Immature natural killer cell (primary cell): ENCODE data around the gene CEP112. TPM values are rescaled to one million over a fixed set of nuclear protein-coding genes. Genes with fewer than 3 reads are reported as not detected.

Source experiments
- DNase-seq, 3 donors: peaks; one replicate each; pipeline ENCODE4 v3.0.0; 2022; ENCODE audit warnings: mixed read lengths in 1 of 3
- H3K27ac Mint-ChIP-seq, 6 donors: one replicate each; pipeline ENCODE4 v1.8.0; 2020; ENCODE audit warnings: mixed read lengths in 6 of 6, mild to moderate bottlenecking in 5 of 6, inconsistent platforms in 4 of 6, moderate library complexity in 3 of 6
- H3K27me3 Mint-ChIP-seq, 3 donors: one replicate each; pipeline ENCODE4 v1.8.0; 2020 to 2021; ENCODE audit warnings: low read depth in 3 of 3, mild to moderate bottlenecking in 3 of 3, mixed read lengths in 3 of 3, moderate library complexity in 3 of 3, inconsistent platforms in 1 of 3
- H3K36me3 Mint-ChIP-seq, 3 donors: one replicate each; pipeline ENCODE4 v1.8.0; 2020; ENCODE audit warnings: mixed read lengths in 3 of 3, inconsistent platforms in 2 of 3, mild to moderate bottlenecking in 2 of 3
- H3K4me1 Mint-ChIP-seq, 2 donors: one replicate each; pipeline ENCODE4 v1.8.0; 2020; ENCODE audit warnings: inconsistent platforms in 2 of 2, mild to moderate bottlenecking in 2 of 2, mixed read lengths in 2 of 2, moderate library complexity in 1 of 2
- H3K4me3 Mint-ChIP-seq, 5 donors: one replicate each; pipeline ENCODE4 v1.8.0; 2020; ENCODE audit warnings: mild to moderate bottlenecking in 5 of 5, mixed read lengths in 5 of 5, inconsistent platforms in 3 of 5, moderate library complexity in 3 of 5
- H3K9me3 Mint-ChIP-seq, 6 donors: one replicate each; pipeline ENCODE4 v1.8.0; 2020; ENCODE audit warnings: mild to moderate bottlenecking in 6 of 6, mixed read lengths in 6 of 6, inconsistent platforms in 4 of 6, moderate library complexity in 3 of 6
- polyA plus RNA-seq, 3 donors: library from polyadenylated mRNA; unstranded; fragments of 300-500 nt; fragmentation: Illumina TruSeq; gene quantifications; one replicate each; pipeline ENCODE4 v1.2.3, GENCODE V29; 2021

CEP112 gene
- polyA plus RNA-seq, 3 donors from 2014 or later, result 0.13 to 0.25 TPM; not detected in 1

DNA sequence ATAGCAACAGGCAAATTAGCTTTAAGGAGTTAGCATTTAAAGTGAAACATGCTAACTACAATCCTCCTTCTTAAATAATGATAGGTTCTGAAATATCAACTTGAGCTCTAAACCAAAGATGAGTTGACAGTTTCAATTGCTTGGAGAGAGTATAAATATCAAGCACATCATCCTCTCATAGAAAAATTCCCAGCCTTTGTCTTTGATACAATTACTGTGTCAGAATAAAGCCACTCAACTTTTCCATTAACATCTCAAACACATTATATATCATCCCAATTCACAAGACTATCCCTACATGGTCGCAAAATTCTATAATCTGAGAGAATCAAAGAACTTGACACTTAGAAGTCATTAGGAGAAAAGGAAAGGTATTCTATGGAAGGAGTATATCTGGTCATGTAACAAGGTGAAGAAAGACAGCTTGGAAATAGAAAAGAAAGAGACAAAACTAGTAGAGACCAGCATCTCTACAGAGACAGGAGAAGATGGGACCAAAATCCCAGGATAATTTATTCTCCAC is 189.8 kb downstream of the CEP112 start:
- DNase-seq, result no peak
- Mint-ChIP-seq H3K9me3 (no peaks in the 10 kb centered on the region), H3K36me3 (no peaks in the 10 kb centered on the region), H3K27ac (no peak overlapping the region), H3K4me1 (no peaks in the 10 kb centered on the region), H3K27me3 (peaks cover 0 to 4% (median 3%) of the 10 kb centered on the region in 3 donors), H3K4me3 (no peak overlapping the region)

DNA sequence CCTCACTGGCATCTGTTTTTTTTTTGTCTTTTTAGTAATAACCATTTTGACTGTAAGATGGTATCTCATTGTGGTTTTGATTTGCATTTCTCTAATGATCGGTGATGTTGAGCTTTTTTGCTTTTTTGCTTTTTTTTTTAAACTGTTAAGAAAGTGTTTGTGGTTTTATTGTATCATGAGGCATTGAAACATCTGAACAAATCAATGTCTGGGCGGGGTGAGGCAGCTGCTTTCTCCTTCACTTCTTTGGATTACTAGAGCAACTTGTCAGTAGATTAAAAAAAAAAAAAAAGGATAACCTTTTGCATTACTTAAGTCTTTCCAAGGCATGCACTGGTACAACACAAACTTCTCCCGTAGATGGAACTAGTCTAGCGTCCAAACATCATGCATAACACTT is 191.7 kb downstream of the CEP112 start:
- Mint-ChIP-seq H3K36me3 (no peaks in the 10 kb centered on the region), H3K27ac (no peak overlapping the region)

GRCh38 chr17:65998675-65999074 is 193.3 kb downstream of the CEP112 start:
- Mint-ChIP-seq H3K27ac (no peak overlapping the region), H3K36me3 (no peaks in the 10 kb centered on the region), H3K9me3 (no peaks in the 10 kb centered on the region), H3K4me1 (no peaks in the 10 kb centered on the region), H3K27me3 (peaks cover 0 to 5% (median 1%) of the 10 kb centered on the region in 3 donors), H3K4me3 (no peak overlapping the region)
- DNase-seq, result no peak

More for the DNA sequence above, 191.7 kb downstream of the CEP112 start:
- Mint-ChIP-seq H3K27me3 (peaks cover 0 to 5% (median 1%) of the 10 kb centered on the region in 3 donors), H3K9me3 (no peaks in the 10 kb centered on the region), H3K4me1 (no peaks in the 10 kb centered on the region), H3K4me3 (no peak overlapping the region)
- DNase-seq, result no peak

DNA sequence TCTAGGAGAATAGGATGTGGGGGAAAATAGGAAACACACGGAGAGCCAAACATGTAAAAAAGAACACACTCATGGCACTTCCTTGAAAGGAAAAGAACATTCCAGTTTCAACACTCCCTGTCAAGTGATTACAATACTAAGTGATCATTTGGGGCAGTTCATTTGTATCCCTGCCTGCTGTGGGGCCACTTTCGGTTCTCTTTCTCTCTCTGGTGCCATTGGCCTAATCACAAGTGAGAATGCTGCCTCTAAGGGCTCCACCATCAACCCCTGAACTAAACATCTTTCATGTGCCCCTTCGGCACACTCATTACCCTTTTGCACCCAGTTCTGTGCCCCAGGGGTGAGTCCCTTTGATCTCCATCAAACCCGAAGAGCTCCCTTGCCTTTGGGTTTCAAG is 197.3 kb downstream of the CEP112 start:
- Mint-ChIP-seq H3K9me3 (peaks cover 0 to 3% (median 0%) of the 10 kb centered on the region in 6 donors), H3K27me3 (peaks cover 0 to 9% (median 1%) of the 10 kb centered on the region in 3 donors), H3K36me3 (no peaks in the 10 kb centered on the region), H3K4me1 (no peaks in the 10 kb centered on the region), H3K4me3 (no peak overlapping the region), H3K27ac (no peak overlapping the region)
- DNase-seq, result no peak

GRCh38 chr17:65994114-65994513 is 197.8 kb downstream of the CEP112 start:
- Mint-ChIP-seq H3K27me3 (peaks cover 0 to 9% (median 1%) of the 10 kb centered on the region in 3 donors), H3K27ac (no peak overlapping the region), H3K36me3 (no peaks in the 10 kb centered on the region), H3K4me1 (no peaks in the 10 kb centered on the region), H3K4me3 (no peak overlapping the region), H3K9me3 (peaks cover 0 to 3% (median 0%) of the 10 kb centered on the region in 6 donors)
- DNase-seq, result no peak

DNA sequence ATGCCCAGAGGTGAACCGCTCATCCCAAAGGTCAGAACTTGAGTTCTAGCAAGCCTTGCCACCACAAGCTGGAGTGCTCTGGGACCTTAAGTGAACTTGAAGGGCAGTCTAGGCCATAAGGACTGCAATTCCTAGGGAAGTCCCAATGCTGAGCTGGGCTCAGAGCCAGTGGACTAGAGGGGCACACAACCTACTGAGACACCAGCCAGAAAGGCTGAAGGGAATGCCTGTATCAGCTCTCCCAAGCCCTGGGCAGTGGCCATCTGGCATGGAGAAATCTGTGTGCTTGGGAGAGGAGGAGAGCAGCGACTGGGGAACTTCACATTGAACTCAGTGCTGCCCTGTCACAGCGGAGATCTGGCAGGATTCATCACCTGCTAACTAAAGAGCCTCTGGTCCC is 201.3 kb downstream of the CEP112 start:
- no peak overlapping the region for H3K4me3 Mint-ChIP-seq
- peaks cover 2 to 6% (median 5%) of the 10 kb centered on the region in 3 donors for H3K27me3 Mint-ChIP-seq
- H3K27ac Mint-ChIP-seq, result no peak overlapping the region
- peaks cover 8 to 22% (median 17%) of the 10 kb centered on the region in 6 donors for H3K9me3 Mint-ChIP-seq
- no peak for DNase-seq
- peaks cover 0 to 5% (median 0%) of the 10 kb centered on the region in 3 donors for H3K36me3 Mint-ChIP-seq
- H3K4me1 Mint-ChIP-seq, result no peaks in the 10 kb centered on the region

- H3K9me3 Mint-ChIP-seq, result peaks cover 9 to 22% (median 18%) of the 10 kb centered on the region in 6 donors
- no peaks in the 10 kb centered on the region for H3K4me1 Mint-ChIP-seq
- H3K36me3 Mint-ChIP-seq, result peaks cover 0 to 5% (median 0%) of the 10 kb centered on the region in 3 donors
- no peak for DNase-seq
- peaks cover 2 to 11% (median 5%) of the 10 kb centered on the region in 3 donors for H3K27me3 Mint-ChIP-seq
- no peak overlapping the region for H3K27ac Mint-ChIP-seq
- H3K4me3 Mint-ChIP-seq, result no peak overlapping the region
These were observed 203.5 kb downstream of the CEP112 start for GRCh38 chr17:65988451-65988850.

GRCh38 chr17:65987988-65988387 is 203.9 kb downstream of the CEP112 start:
- Mint-ChIP-seq H3K27ac (no peak overlapping the region), H3K27me3 (peaks cover 2 to 11% (median 4%) of the 10 kb centered on the region in 3 donors), H3K36me3 (peaks cover 0 to 5% (median 0%) of the 10 kb centered on the region in 3 donors), H3K4me1 (no peaks in the 10 kb centered on the region), H3K4me3 (no peak overlapping the region), H3K9me3 (peaks cover 8 to 22% (median 18%) of the 10 kb centered on the region in 6 donors)
- no peak for DNase-seq

GRCh38 chr17:65985571-65985970 is 206.4 kb downstream of the CEP112 start:
- Mint-ChIP-seq H3K4me3 (no peak overlapping the region), H3K36me3 (peaks cover 0 to 5% (median 3%) of the 10 kb centered on the region in 3 donors), H3K27me3 (peaks cover 2 to 18% (median 6%) of the 10 kb centered on the region in 3 donors), H3K9me3 (peaks cover 6 to 22% (median 18%) of the 10 kb centered on the region in 6 donors), H3K4me1 (no peaks in the 10 kb centered on the region), H3K27ac (no peak overlapping the region)
- DNase-seq, result no peak

DNA sequence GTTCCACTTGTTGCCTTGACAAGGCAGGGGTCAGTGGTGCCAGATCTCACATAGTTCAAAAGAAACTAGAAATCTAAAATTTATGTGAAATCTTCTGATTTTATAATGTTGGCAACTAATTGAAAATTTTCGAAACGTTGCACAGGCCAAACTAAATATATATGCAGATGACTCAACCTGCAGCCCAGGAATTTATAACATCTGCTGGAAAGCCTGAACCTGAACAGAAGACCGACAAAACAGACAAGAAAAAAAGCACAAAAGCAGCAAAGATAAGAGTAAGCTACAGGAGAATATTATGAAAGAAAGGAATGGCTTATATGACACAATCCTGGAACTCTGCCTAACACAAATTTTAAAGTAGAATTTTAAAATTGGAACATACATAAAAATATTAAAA is 207.6 kb downstream of the CEP112 start:
- no peaks in the 10 kb centered on the region for H3K4me1 Mint-ChIP-seq

DNA sequence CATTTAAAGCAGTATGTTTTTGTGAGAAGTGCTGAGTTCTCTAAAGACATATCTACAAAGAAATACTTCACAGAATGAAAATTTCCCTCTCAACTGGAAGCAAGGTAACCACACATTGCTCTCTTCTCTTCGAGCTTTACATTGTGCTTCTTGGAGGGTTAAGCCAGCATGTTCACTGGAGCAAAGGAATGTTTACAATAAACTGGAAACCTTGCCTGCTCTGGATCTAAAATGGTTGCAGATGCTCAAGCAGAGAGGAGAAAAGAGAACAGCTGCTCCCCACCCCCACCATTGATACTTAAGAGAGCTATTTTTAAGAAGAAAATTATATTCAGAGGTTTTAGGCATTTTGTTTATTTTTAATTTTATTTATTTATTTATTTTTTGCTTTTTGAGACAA is 213.1 kb downstream of the CEP112 start:
- H3K36me3 Mint-ChIP-seq, result peaks cover 0 to 3% (median 0%) of the 10 kb centered on the region in 3 donors
- no peak for DNase-seq
- no peaks in the 10 kb centered on the region for H3K4me1 Mint-ChIP-seq
- no peak overlapping the region for H3K4me3 Mint-ChIP-seq
- H3K27ac Mint-ChIP-seq, result no peak overlapping the region
- peaks cover 3 to 11% (median 7%) of the 10 kb centered on the region in 3 donors for H3K27me3 Mint-ChIP-seq
- H3K9me3 Mint-ChIP-seq, result no peaks in the 10 kb centered on the region

More for the DNA sequence above, 207.6 kb downstream of the CEP112 start:
- Mint-ChIP-seq H3K4me3 (no peak overlapping the region), H3K27me3 (peaks cover 2 to 18% (median 7%) of the 10 kb centered on the region in 3 donors), H3K27ac (no peak overlapping the region), H3K36me3 (peaks cover 0 to 5% (median 3%) of the 10 kb centered on the region in 3 donors), H3K9me3 (peaks cover 6 to 22% (median 18%) of the 10 kb centered on the region in 6 donors)
- no peak for DNase-seq

GRCh38 chr17:65977041-65977440 is 214.9 kb downstream of the CEP112 start:
- Mint-ChIP-seq H3K36me3 (peaks cover 0 to 3% (median 0%) of the 10 kb centered on the region in 3 donors), H3K9me3 (peaks cover 0 to 2% (median 0%) of the 10 kb centered on the region in 6 donors), H3K27me3 (peaks cover 4 to 12% (median 7%) of the 10 kb centered on the region in 3 donors), H3K27ac (no peak overlapping the region), H3K4me3 (no peak overlapping the region), H3K4me1 (no peaks in the 10 kb centered on the region)
- DNase-seq, result no peak

GRCh38 chr17:65975878-65976277 is 216.1 kb downstream of the CEP112 start:
- Mint-ChIP-seq H3K36me3 (no peaks in the 10 kb centered on the region), H3K27me3 (peaks cover 3 to 12% (median 4%) of the 10 kb centered on the region in 3 donors), H3K27ac (no peak overlapping the region), H3K4me1 (no peaks in the 10 kb centered on the region), H3K9me3 (peaks cover 0 to 2% (median 0%) of the 10 kb centered on the region in 6 donors), H3K4me3 (no peak overlapping the region)
- no peak for DNase-seq

DNA sequence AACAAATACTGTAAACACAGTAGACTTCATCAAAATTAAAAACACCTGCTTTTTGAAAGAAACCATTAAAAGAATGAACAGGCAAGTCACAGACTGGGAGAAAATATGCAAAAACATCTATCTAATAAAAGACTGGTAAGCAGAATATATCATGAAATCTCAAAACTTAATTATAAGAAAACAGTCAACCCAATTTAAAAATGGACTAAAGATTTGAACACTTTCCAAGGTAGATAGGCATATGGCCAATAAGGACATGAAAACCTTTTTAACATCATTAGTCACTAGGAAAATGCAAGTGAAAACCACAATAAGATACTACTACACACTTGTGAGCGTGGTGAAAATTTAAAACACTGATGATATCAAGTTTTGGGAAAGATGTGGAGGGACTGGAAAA is 218.7 kb downstream of the CEP112 start:
- Mint-ChIP-seq H3K9me3 (peaks cover 0 to 2% (median 0%) of the 10 kb centered on the region in 6 donors), H3K27me3 (peaks cover 0 to 12% (median 4%) of the 10 kb centered on the region in 3 donors), H3K4me3 (no peak overlapping the region), H3K27ac (no peak overlapping the region), H3K36me3 (no peaks in the 10 kb centered on the region), H3K4me1 (no peaks in the 10 kb centered on the region)
- DNase-seq, result no peak

- H3K27me3 Mint-ChIP-seq, result peaks cover 0 to 5% (median 3%) of the 10 kb centered on the region in 3 donors
- no peaks in the 10 kb centered on the region for H3K4me1 Mint-ChIP-seq
- H3K4me3 Mint-ChIP-seq, result no peak overlapping the region
These were observed 224.6 kb downstream of the CEP112 start for GRCh38 chr17:65967372-65967771.

More at GRCh38 chr17:65967372-65967771, 224.6 kb downstream of the CEP112 start:
- H3K27ac Mint-ChIP-seq, result no peak overlapping the region
- no peak for DNase-seq
- peaks cover 0 to 2% (median 0%) of the 10 kb centered on the region in 6 donors for H3K9me3 Mint-ChIP-seq
- H3K36me3 Mint-ChIP-seq, result no peaks in the 10 kb centered on the region
